Measurements from ENCODE around the gene HJURP.

HJURP gene

GRCh38 chr2:233847248-233847898 is 7.0 kb downstream of the HJURP start:
- DNase-seq, result no peak

- no peak for DNase-seq
Measured at GRCh38 chr2:233846387-233847247, 7.7 kb downstream of the HJURP start.

GRCh38 chr2:233845301-233846060 is 8.9 kb downstream of the HJURP start:
- no peak for DNase-seq

- DNase-seq, result no peak
Measured at GRCh38 chr2:233844836-233845235, 9.5 kb downstream of the HJURP start.

- no peak for DNase-seq
Measured at GRCh38 chr2:233844064-233844807, 10.1 kb downstream of the HJURP start.

- DNase-seq, result peak; percentile 45
Measured at GRCh38 chr2:233841183-233841582, 13.2 kb downstream of the HJURP start.

GRCh38 chr2:233840520-233840919 is 13.8 kb downstream of the HJURP start:
- DNase-seq, result no peak

GRCh38 chr2:233839447-233839820 is 14.9 kb downstream of the HJURP start:
- DNase-seq, result peak; percentile 38

GRCh38 chr2:233838726-233839446 is 15.4 kb downstream of the HJURP start:
- peak; percentile 39 for DNase-seq

- no peak for DNase-seq
Measured at GRCh38 chr2:233838251-233838650, 16.1 kb downstream of the HJURP start.

- DNase-seq, result no peak
Measured at GRCh38 chr2:233837694-233838229, 16.6 kb downstream of the HJURP start.

- no peak for DNase-seq
Measured at GRCh38 chr2:233836359-233836758, 18.0 kb downstream of the HJURP start.

GRCh38 chr2:233835230-233836186 is 18.8 kb downstream of the HJURP start:
- DNase-seq, result peak; percentile 45

- peak; percentile 28 for DNase-seq
Measured at GRCh38 chr2:233833345-233833744, 21.0 kb downstream of the HJURP start.

- DNase-seq, result no peak
Measured at GRCh38 chr2:233832869-233833311, 21.4 kb downstream of the HJURP start.

- DNase-seq, result no peak
Measured at GRCh38 chr2:233832414-233832813, 21.9 kb downstream of the HJURP start.

- no peak for DNase-seq
Measured at GRCh38 chr2:233831861-233832260, 22.5 kb downstream of the HJURP start.

GRCh38 chr2:233831011-233831721 is 23.2 kb downstream of the HJURP start:
- peak; percentile 43 for DNase-seq

GRCh38 chr2:233830111-233830802 is 24.1 kb downstream of the HJURP start:
- peak; percentile 40 for DNase-seq

All from activated CD8-positive, alpha-beta memory T cell treated with anti-CD3 and anti-CD28 coated beads, Interleukin-2, amount 50 U/mL, for 48 hours (primary cell).